Karpas-422 (cell line): ENCODE data around the gene CXCL1. TPM values are rescaled to one million over a fixed set of nuclear protein-coding genes. Genes with fewer than 3 reads are reported as not detected.

Experiments
- DNase-seq: peaks from one replicate; pipeline ENCODE4 v3.0.0-alpha.2; 2015
- H2AFZ ChIP-seq: fragments of 200-600 bp; sonication (generic); 2 replicates; pipeline ENCODE4 v1.6.1; 2014; ENCODE audit warnings: antibody characterized with exemption, low read length, mixed read lengths
- H3K27ac ChIP-seq: fragments of 200-600 bp; sonication (generic); 2 replicates; pipeline ENCODE4 v1.5.1; 2014; ENCODE audit warnings: mild to moderate bottlenecking, low read length, moderate library complexity
- H3K27me3 ChIP-seq: fragments of 200-600 bp; sonication (generic); 2 replicates; pipeline ENCODE4 v1.6.1; 2014; ENCODE audit warnings: low read length, mixed read lengths
- H3K36me3 ChIP-seq: fragments of 200-600 bp; sonication (generic); 2 replicates; pipeline ENCODE4 v1.6.1; 2014; ENCODE audit warnings: low read length, mixed read lengths; ENCODE audit not compliant: insufficient read depth
- H3K4me1 ChIP-seq: fragments of 200-600 bp; sonication (generic); 2 replicates; pipeline ENCODE4 v1.6.1; 2014; ENCODE audit warnings: mild to moderate bottlenecking, low read length, mixed read lengths
- H3K4me2 ChIP-seq: fragments of 200-600 bp; sonication (generic); 2 replicates; pipeline ENCODE4 v1.6.1; 2014; ENCODE audit warnings: low read length, low read depth, mild to moderate bottlenecking; ENCODE audit not compliant: poor library complexity, severe bottlenecking
- H3K4me3 ChIP-seq: fragments of 200-600 bp; sonication (generic); 2 replicates; pipeline ENCODE4 v1.5.1; 2014; ENCODE audit warnings: mild to moderate bottlenecking, antibody characterized with exemption, low read length, mixed read lengths
- H3K79me2 ChIP-seq: fragments of 200-600 bp; sonication (generic); 2 replicates; pipeline ENCODE4 v1.6.1; 2014; ENCODE audit warnings: mild to moderate bottlenecking, low read length, mixed read lengths
- H3K9ac ChIP-seq: fragments of 200-600 bp; sonication (generic); 2 replicates; pipeline ENCODE4 v1.6.0; 2014; ENCODE audit warnings: low read length
- H3K9me2 ChIP-seq: fragments of 200-600 bp; sonication (generic), shearing (Covaris generic); replicated peaks from 2 replicates; pipeline ENCODE4 v1.6.0; 2014; ENCODE audit warnings: mild to moderate bottlenecking, low read length, moderate library complexity; ENCODE audit not compliant: insufficient read depth
- H3K9me3 ChIP-seq: fragments of 300-700, 200-600 bp; sonication (generic); 2 replicates; pipeline ENCODE4 v1.6.1; 2014; ENCODE audit warnings: low read length, mixed read lengths
- H4K20me1 ChIP-seq: fragments of 200-600 bp; sonication (generic); 2 replicates; pipeline ENCODE4 v1.6.1; 2014; ENCODE audit warnings: mild to moderate bottlenecking, antibody characterized with exemption, low read length, low read depth; ENCODE audit not compliant: insufficient read depth
- total RNA-seq: library from RNA; depleted of rRNA; stranded (reverse); fragments of >200 nt; shearing (Covaris generic); gene quantifications from 2 replicates; pipeline ENCODE4 v1.2.3, GENCODE V29; 2014; ENCODE audit warnings: low replicate concordance

CXCL1 gene
- total RNA-seq, 1 experiment from 2014 or later: not detected

DNA sequence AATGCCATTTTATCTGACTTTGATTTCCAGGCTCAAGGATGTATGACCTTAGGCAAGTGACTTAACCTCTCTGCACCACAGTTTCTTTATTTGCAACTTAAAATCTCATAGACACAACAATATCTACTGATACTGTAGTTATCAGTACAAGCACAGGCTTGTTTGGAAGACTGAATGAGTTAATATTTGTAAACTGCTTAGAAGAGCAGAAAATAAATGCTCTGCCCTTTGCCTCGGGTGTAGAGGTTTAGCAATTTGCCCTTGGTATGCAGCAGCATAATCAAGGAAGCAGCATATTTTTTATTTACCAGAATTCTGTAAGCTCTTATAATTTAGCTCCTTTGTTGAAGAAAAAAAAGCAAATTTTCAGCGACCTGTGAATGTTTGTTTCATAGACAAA, 2.9 kb upstream of the CXCL1 start:
- Histone ChIP-seq H3K27me3 (no peaks in the 10 kb centered on the region), H3K36me3 (no peaks in the 10 kb centered on the region), H2AFZ (no peak overlapping the region), H3K4me2 (no peak overlapping the region), H3K79me2 (no peaks in the 10 kb centered on the region), H3K4me3 (no peak overlapping the region), H4K20me1 (no peaks in the 10 kb centered on the region), H3K9ac (no peak overlapping the region), H3K9me3 (no peaks in the 10 kb centered on the region), H3K27ac (no peak overlapping the region), H3K4me1 (no peaks in the 10 kb centered on the region), H3K9me2 (no peaks in the 10 kb centered on the region)
- DNase-seq: no peak

DNA sequence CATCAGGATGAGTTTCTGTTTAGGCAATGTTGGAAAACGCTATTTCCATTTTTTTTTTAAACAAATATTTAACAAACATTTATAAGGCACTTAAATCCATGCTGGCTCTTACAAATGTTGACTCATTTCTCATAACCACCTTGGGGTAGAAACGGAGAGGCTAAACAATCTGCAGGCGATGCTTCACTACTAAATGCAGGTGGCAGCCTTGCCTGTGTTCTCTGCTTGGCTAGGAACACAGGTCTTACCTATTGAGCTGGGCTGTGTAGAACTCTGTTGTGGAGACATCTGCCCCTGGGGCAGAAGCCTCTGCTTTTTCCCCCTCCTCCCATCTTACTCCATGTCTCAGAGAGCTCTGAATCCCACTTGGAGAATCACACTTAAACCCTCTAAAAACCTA, 1.4 kb upstream of the CXCL1 start:
- H3K79me2 ChIP-seq: no peaks in the 10 kb centered on the region
- no peaks in the 10 kb centered on the region for H3K4me1 ChIP-seq
- DNase-seq: no peak
- H3K27me3 ChIP-seq: no peaks in the 10 kb centered on the region
- H2AFZ ChIP-seq: no peak overlapping the region
- H3K27ac ChIP-seq: no peak overlapping the region
- H3K9ac ChIP-seq: no peak overlapping the region
- no peak overlapping the region for H3K4me2 ChIP-seq
- no peaks in the 10 kb centered on the region for H3K36me3 ChIP-seq
- H3K9me2 ChIP-seq: no peaks in the 10 kb centered on the region
- H4K20me1 ChIP-seq: no peaks in the 10 kb centered on the region
- H3K4me3 ChIP-seq: no peak overlapping the region
- no peaks in the 10 kb centered on the region for H3K9me3 ChIP-seq

DNA sequence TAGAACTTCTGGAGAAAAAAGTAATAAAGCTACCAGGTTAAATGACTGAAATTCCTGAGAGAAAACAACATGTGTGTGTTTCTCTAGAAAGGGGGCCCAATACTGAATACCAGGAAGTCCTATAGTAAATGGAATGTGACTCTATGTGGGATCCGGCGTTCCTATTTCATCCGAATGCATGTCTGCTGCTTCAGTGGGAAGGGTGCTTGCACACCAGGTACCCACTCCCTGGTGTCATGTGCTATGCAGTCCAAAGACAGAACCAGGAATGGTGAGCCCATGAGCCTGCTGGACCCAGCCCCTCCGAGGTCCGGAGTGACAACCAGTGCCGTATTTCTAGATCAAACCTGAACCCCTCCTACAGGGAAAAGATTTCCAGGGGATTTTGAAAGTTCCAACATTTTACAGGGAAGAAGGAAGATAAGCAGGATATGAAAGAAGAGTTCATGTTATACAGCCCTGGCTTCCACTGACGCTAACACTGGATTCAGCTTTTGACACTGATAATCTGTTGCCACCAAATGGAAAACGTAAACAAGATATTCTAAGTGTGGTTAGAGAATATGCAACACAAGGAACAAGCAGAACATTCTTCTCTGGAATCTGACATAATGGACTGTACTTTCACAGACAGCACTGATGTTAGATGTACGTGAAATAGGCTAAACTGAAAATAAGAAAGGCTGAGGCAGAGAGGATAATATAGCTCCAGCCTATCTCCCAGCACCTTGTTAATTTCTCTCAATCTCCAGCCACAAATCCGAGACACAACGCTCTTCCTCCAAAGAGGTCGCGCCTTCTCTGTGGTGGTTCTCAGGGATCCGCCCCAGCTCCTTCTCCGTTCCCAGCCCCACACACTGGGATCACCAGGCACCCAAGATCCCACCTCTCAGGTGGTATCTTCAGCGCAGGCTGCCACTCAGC, 725 bp upstream of the CXCL1 start:
- no peaks in the 10 kb centered on the region for H3K4me1 ChIP-seq
- H3K9ac ChIP-seq: no peak overlapping the region
- H3K4me2 ChIP-seq: no peak overlapping the region
- no peaks in the 10 kb centered on the region for H3K36me3 ChIP-seq
- H3K9me3 ChIP-seq: no peaks in the 10 kb centered on the region
- H3K4me3 ChIP-seq: no peak overlapping the region
- no peak for DNase-seq
- no peak overlapping the region for H2AFZ ChIP-seq
- no peaks in the 10 kb centered on the region for H4K20me1 ChIP-seq
- H3K9me2 ChIP-seq: no peaks in the 10 kb centered on the region
- H3K27ac ChIP-seq: no peak overlapping the region
- H3K27me3 ChIP-seq: no peaks in the 10 kb centered on the region
- no peaks in the 10 kb centered on the region for H3K79me2 ChIP-seq

DNA sequence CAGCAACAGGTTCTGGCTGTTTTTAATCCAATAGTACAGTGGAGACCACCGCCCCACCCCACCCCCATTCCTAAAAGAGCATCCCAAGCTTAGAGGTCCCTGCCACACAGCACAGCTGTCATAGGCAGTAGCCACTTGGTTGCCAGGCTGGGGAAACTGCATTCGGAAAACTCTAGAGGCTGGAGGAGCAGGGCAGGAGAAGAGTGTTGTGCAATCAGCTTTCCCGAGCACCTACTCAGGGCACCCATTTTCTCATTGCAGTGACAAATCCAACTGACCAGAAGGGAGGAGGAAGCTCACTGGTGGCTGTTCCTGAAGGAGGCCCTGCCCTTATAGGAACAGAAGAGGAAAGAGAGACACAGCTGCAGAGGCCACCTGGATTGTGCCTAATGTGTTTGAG, 1.1 kb downstream of the CXCL1 start:
- Histone ChIP-seq H3K9ac (no peak overlapping the region), H3K4me1 (no peaks in the 10 kb centered on the region), H3K4me2 (no peak overlapping the region), H3K79me2 (no peaks in the 10 kb centered on the region), H2AFZ (no peak overlapping the region), H3K9me2 (no peaks in the 10 kb centered on the region), H3K9me3 (no peaks in the 10 kb centered on the region), H3K27ac (no peak overlapping the region), H3K36me3 (no peaks in the 10 kb centered on the region), H3K4me3 (no peak overlapping the region), H3K27me3 (no peaks in the 10 kb centered on the region), H4K20me1 (no peaks in the 10 kb centered on the region)
- DNase-seq: no peak

DNA sequence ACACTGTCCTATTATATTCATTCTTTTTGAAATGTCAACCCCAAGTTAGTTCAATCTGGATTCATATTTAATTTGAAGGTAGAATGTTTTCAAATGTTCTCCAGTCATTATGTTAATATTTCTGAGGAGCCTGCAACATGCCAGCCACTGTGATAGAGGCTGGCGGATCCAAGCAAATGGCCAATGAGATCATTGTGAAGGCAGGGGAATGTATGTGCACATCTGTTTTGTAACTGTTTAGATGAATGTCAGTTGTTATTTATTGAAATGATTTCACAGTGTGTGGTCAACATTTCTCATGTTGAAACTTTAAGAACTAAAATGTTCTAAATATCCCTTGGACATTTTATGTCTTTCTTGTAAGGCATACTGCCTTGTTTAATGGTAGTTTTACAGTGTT, 1.6 kb downstream of the CXCL1 start:
- no peak overlapping the region for H3K4me2 ChIP-seq
- H3K27me3 ChIP-seq: no peaks in the 10 kb centered on the region
- no peak overlapping the region for H3K27ac ChIP-seq
- no peaks in the 10 kb centered on the region for H3K9me3 ChIP-seq
- H3K36me3 ChIP-seq: no peaks in the 10 kb centered on the region
- H2AFZ ChIP-seq: no peak overlapping the region
- no peaks in the 10 kb centered on the region for H3K79me2 ChIP-seq
- no peak overlapping the region for H3K4me3 ChIP-seq
- no peaks in the 10 kb centered on the region for H3K9me2 ChIP-seq
- DNase-seq: no peak
- H4K20me1 ChIP-seq: no peaks in the 10 kb centered on the region
- no peaks in the 10 kb centered on the region for H3K4me1 ChIP-seq
- H3K9ac ChIP-seq: no peak overlapping the region

DNA sequence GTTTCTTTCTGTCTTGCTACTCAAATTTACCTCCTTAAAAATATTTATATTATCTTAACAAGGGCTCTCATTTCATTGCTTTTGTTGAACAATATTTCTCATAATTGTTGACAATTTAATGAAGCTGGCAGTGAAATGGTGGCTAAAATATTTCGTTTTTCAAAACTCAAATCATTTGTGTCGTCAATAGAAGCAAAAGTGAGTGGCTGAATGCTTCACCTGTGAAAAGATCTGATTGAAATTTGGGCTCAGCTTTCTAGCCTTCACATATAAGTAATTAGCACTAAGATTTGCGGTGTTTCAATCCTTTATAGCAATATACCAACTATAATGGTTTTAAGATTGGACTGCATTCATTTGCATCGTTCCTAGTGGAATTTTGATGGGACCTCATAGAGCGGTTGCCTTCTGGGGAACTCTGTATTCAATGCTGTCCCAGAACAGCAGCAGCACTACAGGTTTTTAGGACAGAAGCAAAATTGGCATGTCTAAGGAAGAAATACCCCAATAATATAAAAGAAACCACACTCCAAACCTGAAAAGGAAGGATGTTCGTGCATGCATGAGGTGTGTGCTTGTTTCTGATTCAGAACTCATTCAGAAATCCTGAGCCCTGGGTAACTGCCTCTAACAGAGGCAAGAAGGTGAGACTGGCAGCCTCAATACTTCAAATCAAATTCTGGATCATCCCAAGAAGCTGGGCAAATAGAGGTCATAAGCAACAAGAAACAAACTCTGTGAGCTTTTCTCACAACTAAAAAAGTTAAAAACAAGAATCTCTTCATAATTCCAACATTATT, 2.5 kb downstream of the CXCL1 start:
- Histone ChIP-seq H2AFZ (no peak overlapping the region), H3K36me3 (no peaks in the 10 kb centered on the region), H3K4me2 (no peak overlapping the region), H3K27me3 (no peaks in the 10 kb centered on the region), H4K20me1 (no peaks in the 10 kb centered on the region), H3K79me2 (no peaks in the 10 kb centered on the region), H3K4me1 (no peaks in the 10 kb centered on the region), H3K27ac (no peak overlapping the region), H3K9ac (no peak overlapping the region), H3K9me2 (no peaks in the 10 kb centered on the region), H3K9me3 (no peaks in the 10 kb centered on the region), H3K4me3 (no peak overlapping the region)
- DNase-seq: no peak

DNA sequence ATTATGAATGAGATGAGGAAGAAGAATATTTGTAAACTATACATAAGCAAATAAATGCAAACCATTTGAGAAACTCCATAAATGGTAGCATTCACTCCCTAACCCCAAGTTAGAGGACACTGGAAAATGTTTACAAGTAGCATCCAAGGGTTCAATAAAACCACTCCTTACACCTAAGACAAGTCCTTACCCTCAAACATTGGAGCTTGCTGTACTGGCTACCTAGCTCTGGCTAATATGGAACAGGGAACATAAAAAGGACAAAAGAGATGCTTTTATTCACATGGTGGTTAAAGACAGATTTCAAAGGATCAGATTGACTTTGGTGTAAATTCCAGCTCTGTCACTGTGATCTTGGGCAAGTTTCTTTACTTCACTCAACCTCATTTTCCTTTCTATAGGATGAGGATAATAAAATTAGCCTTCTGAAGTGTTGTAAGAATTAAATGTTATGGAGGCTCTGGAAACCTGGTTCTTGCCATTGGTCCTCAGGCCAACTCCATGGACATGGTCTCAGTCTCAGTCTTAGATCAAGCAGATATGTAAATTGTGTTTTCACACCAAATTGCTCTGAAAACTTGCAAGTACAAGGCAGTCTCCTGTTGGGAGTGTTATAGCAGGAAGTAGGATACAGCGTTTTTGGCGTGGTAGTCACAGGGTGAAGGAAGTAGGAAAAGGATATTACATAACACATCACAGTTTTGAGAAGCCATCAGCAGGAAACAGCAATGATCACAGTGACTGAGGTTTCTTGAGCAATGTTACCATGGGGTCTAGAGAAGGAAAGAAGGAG, 3.3 kb downstream of the CXCL1 start:
- no peak overlapping the region for H3K4me3 ChIP-seq
- no peak overlapping the region for H3K4me2 ChIP-seq
- no peaks in the 10 kb centered on the region for H3K36me3 ChIP-seq
- H3K9me3 ChIP-seq: no peaks in the 10 kb centered on the region
- H3K27me3 ChIP-seq: no peaks in the 10 kb centered on the region
- no peak overlapping the region for H2AFZ ChIP-seq
- no peaks in the 10 kb centered on the region for H3K79me2 ChIP-seq
- no peak for DNase-seq
- H3K27ac ChIP-seq: no peak overlapping the region
- H3K4me1 ChIP-seq: no peaks in the 10 kb centered on the region
- H3K9ac ChIP-seq: no peak overlapping the region
- no peaks in the 10 kb centered on the region for H4K20me1 ChIP-seq
- no peaks in the 10 kb centered on the region for H3K9me2 ChIP-seq

DNA sequence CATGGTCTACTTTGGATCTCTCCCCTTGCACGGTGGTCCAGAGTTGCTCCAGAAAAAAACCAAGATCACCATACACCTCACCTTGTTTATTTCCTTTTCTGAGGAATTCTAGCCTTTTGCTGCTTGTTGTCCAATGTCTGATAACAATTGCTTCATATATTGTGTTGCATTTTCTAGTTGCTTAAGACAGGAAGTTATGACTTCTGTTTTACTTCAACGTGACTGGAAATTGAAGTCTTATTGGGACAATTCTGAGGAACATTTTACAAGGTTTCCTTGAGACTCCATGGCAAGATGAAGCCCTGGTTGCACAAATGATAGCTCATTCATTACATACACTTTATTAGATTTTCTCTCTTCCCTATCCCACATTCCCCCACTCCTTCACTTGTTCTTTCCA, 5.2 kb downstream of the CXCL1 start:
- H2AFZ ChIP-seq: no peak overlapping the region
- no peak for DNase-seq

More for the DNA sequence above, 5.2 kb downstream of the CXCL1 start:
- Histone ChIP-seq H3K9me3 (no peaks in the 10 kb centered on the region), H3K79me2 (no peaks in the 10 kb centered on the region), H3K27me3 (no peaks in the 10 kb centered on the region), H3K9me2 (no peaks in the 10 kb centered on the region), H4K20me1 (no peaks in the 10 kb centered on the region), H3K9ac (no peak overlapping the region), H3K36me3 (no peaks in the 10 kb centered on the region), H3K27ac (no peak overlapping the region), H3K4me1 (no peaks in the 10 kb centered on the region), H3K4me2 (no peak overlapping the region), H3K4me3 (no peak overlapping the region)
